ENCODE data around the gene CASP10. TPM values are rescaled to one million over a fixed set of nuclear protein-coding genes. Genes with fewer than 3 reads are reported as not detected.
"Not testable (repeated sequence)": the region's sequence is repeated elsewhere in the genome, so short reads cannot be mapped to it uniquely, and the experiment has no call there.

Gene CASP10
- total RNA-seq, 2 donors from 2014 or later = 15.7 to 17.4 TPM

DNA sequence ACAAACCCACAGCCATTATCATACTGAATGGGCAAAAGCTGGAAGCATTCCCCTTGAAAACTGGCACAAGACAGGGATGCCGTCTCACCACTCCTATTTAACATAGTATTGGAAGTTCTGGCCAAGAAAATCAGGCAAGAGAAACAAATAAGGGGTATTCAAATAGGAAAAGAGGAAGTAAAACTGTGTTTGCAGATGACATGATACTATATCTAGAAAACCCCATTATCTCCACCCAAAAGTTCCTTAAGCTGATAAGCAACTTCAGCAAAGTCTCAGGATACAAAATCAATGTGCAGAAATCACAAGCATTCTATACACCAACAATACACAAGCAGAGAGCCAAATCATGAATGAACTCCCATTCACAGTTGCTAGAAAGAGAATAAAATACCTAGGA lies 14.4 kb upstream of the CASP10 start:
- H3K4me3 Mint-ChIP-seq; DNase-seq; ATAC-seq (replicated peaks in 1 of 2); H3K4me1 Mint-ChIP-seq (ENCODE audit: low read depth); H3K27me3 Mint-ChIP-seq (ENCODE audit: low read depth); H3K9me3 Mint-ChIP-seq: not testable (repeated sequence)
- H3K27ac Mint-ChIP-seq = peak overlapping the region; percentile 11
- peaks cover 18 to 35% of the 10 kb centered on the region in 2 donors for H3K36me3 Mint-ChIP-seq (ENCODE audit: insufficient read depth in 2 of 2)

DNA sequence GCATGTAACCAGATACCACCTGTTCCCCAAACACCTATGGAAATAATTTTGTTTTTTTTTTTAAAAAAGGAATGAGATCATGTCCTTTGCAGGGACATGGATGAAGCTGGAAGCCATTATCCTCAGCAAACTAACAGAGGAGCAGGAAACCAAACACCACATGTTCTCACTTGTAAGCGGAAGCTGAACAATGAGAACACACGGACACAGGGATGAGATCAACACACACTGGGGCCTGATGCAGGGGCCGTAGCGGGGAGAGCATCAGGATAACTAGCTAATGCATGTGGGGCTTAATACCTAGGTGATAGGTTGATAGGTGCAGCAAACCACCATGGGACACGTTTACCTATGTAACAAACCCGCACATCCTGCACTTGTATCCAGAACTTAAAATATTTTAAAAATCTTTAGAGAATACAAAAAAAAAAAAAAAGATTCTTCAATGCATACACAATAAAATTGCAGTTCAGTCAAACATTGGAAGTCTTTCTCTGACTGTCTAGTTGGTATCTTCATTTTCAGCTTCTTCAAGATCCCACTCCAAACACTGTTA lies 11.6 kb upstream of the CASP10 start:
- Mint-ChIP-seq H3K9me3 (peaks cover 4 to 9% of the 10 kb centered on the region in 2 donors), H3K27ac (peak overlapping the region; percentile 1), H3K27me3 (ENCODE audit: low read depth) (no peaks in the 10 kb centered on the region), H3K4me3 (no peak overlapping the region), H3K4me1 (ENCODE audit: low read depth) (no peaks in the 10 kb centered on the region), H3K36me3 (ENCODE audit: insufficient read depth in 2 of 2) (peaks cover 9 to 18% of the 10 kb centered on the region in 2 donors)
- no peak for DNase-seq
- peak in 1 of 2 donors; percentile 12 for ATAC-seq (replicated peaks in 1 of 2)

DNA sequence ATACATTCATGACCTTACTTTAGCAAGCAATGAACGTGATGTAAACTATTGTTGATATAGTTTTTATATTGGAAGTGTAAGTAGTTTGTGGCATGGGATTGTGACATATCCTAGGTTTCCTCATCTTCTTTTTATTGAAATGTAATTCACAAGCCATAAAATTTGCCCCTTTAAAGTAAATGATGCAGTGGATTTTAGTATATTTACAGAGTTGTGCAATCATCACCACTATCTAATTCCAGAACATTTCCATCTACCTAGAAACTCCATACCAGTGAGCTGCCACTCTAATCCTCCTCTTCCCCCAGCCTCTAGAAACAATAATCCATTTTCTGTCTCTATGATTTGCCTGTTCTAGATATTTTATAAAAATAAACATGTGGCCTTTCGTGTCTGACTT lies 10.7 kb upstream of the CASP10 start:
- DNase-seq = no peak
- Mint-ChIP-seq H3K27me3 (ENCODE audit: low read depth) (no peaks in the 10 kb centered on the region), H3K9me3 (peaks cover 4 to 9% of the 10 kb centered on the region in 2 donors), H3K27ac (peak overlapping the region; percentile 64), H3K4me1 (ENCODE audit: low read depth) (peaks cover 3% of the 10 kb centered on the region), H3K36me3 (ENCODE audit: insufficient read depth in 2 of 2) (peaks cover 3 to 10% of the 10 kb centered on the region in 2 donors), H3K4me3 (no peak overlapping the region)
- ATAC-seq (replicated peaks in 1 of 2) = no peak

DNA sequence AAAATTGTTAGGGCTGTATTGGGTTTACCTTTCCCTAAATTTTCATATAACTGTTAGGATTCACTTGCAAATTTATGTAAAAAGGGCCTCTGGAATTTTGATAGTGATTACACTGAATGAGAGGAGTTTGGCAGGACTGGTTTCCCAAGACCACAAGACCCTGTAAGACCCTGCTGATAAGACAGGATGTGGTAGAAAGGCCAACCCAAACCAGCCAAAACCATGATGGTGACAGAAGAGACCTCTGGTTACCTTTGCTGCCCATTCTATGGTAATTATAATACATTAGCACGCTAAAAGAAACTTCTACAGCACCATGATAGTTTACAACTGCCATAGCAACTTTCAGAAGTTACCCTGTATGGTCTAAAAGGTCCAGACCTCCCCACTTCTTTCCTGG lies 8.3 kb upstream of the CASP10 start:
- DNase-seq = no peak
- Mint-ChIP-seq H3K9me3 (peaks cover 0 to under 1% of the 10 kb centered on the region in 2 donors), H3K4me3 (no peak overlapping the region), H3K36me3 (ENCODE audit: insufficient read depth in 2 of 2) (no peaks in the 10 kb centered on the region), H3K27ac (peak overlapping the region; percentile 87), H3K4me1 (ENCODE audit: low read depth) (peaks cover 5% of the 10 kb centered on the region), H3K27me3 (ENCODE audit: low read depth) (no peaks in the 10 kb centered on the region)
- no peak for ATAC-seq (replicated peaks in 1 of 2)

DNA sequence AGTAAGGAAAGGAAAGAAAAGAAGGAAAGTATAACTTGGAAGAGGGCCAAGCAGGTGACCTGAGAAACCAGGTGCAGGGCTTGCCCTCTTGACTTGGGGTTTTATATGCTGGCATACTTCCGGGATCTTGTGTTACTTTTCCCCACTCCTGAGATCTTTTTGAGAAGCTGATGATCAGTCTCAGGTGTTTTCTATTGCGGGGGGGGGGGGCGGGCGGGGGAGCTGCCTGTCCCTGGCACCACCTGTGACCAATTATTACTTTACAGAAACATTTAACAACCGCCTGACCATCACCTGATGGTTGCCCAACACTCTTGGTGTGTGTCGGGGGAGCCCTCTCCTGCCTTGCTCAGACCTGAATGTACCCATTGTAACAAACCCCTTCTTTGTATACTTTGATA lies 6.9 kb upstream of the CASP10 start:
- ATAC-seq (replicated peaks in 1 of 2) (no peak), DNase-seq (no peak)
- H3K4me3 Mint-ChIP-seq = no peak overlapping the region
- H3K4me1 Mint-ChIP-seq (ENCODE audit: low read depth) = peaks cover 10% of the 10 kb centered on the region
- no peaks in the 10 kb centered on the region for H3K36me3 Mint-ChIP-seq (ENCODE audit: insufficient read depth in 2 of 2)
- H3K27me3 Mint-ChIP-seq (ENCODE audit: low read depth) = no peaks in the 10 kb centered on the region
- peak overlapping the region; percentile 51 for H3K27ac Mint-ChIP-seq
- H3K9me3 Mint-ChIP-seq = no peaks in the 10 kb centered on the region

GRCh38 chr2:201180010-201180409 lies 2.9 kb upstream of the CASP10 start:
- Mint-ChIP-seq H3K9me3 (no peaks in the 10 kb centered on the region), H3K4me3 (no peak overlapping the region), H3K36me3 (ENCODE audit: insufficient read depth in 2 of 2) (peaks cover 3 to 4% of the 10 kb centered on the region in 2 donors), H3K27me3 (ENCODE audit: low read depth) (no peaks in the 10 kb centered on the region), H3K4me1 (ENCODE audit: low read depth) (peaks cover 42% of the 10 kb centered on the region), H3K27ac (peak overlapping the region; percentile 7)
- ATAC-seq (replicated peaks in 1 of 2) (peak; percentile 35 to 36), DNase-seq (no peak)

DNA sequence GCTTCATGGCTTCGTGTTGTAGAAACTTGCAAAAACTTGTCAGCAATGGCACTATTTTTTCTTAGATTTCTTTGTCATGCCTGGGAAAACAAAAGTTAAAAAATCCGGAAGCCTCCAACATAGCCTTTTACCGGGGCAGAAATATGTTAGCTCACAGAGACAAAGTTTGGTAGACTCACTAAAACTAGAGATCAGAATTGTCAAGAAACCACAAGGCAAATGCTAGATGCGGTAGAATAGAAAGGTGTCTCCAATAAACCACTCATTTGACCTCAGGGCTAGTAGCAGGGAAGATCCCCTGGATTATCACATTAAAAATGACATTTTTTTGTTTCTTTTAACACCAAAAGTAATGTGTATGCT lies 405 bp downstream of the CASP10 start:
- no peak for ATAC-seq (replicated peaks in 1 of 2)
- H3K36me3 Mint-ChIP-seq (ENCODE audit: insufficient read depth in 2 of 2) = peaks cover 8 to 11% of the 10 kb centered on the region in 2 donors
- H3K4me1 Mint-ChIP-seq (ENCODE audit: low read depth) = peaks cover 69% of the 10 kb centered on the region
- no peak for DNase-seq
- H3K27ac Mint-ChIP-seq = peak overlapping the region; percentile 97
- no peaks in the 10 kb centered on the region for H3K27me3 Mint-ChIP-seq (ENCODE audit: low read depth)
- H3K4me3 Mint-ChIP-seq = peak overlapping the region; percentile 91 to 97
- H3K9me3 Mint-ChIP-seq = no peaks in the 10 kb centered on the region

GRCh38 chr2:201183835-201184234 lies 894 bp downstream of the CASP10 start:
- H3K4me3 Mint-ChIP-seq = peak overlapping the region; percentile 91 to 97
- peak; percentile 11 to 29 for ATAC-seq (replicated peaks in 1 of 2)
- H3K36me3 Mint-ChIP-seq (ENCODE audit: insufficient read depth in 2 of 2) = peaks cover 8 to 15% of the 10 kb centered on the region in 2 donors
- not testable (repeated sequence) for H3K9me3 Mint-ChIP-seq; DNase-seq; H3K27me3 Mint-ChIP-seq (ENCODE audit: low read depth)
- peaks cover 72% of the 10 kb centered on the region for H3K4me1 Mint-ChIP-seq (ENCODE audit: low read depth)
- peak overlapping the region; percentile 93 for H3K27ac Mint-ChIP-seq

DNA sequence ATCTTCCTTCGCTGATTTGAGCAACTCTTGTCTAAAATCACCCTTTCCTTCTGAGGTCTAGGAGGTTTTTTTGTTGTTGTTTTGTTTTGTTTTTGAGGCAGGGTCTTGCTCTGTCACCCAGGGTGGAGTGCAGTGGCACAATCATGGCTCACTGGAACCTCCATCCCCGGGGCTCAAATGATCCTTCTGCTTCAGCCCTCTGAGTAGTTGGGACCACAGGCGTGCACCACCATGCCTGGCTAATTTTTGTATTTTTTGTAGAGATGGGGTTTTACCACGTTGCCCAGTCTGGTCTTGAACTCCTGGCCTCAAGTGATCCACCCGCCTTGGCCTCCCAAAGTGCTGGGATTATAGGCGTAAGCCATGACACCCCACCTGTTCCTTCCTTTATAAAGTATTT lies 1.3 kb downstream of the CASP10 start:
- H3K4me3 Mint-ChIP-seq = peak overlapping the region; percentile 91 to 97
- H3K4me1 Mint-ChIP-seq (ENCODE audit: low read depth) = peaks cover 72% of the 10 kb centered on the region
- DNase-seq; H3K9me3 Mint-ChIP-seq; H3K27me3 Mint-ChIP-seq (ENCODE audit: low read depth): not testable (repeated sequence)
- H3K36me3 Mint-ChIP-seq (ENCODE audit: insufficient read depth in 2 of 2) = peaks cover 8 to 16% of the 10 kb centered on the region in 2 donors
- peak overlapping the region; percentile 93 for H3K27ac Mint-ChIP-seq
- peak in 1 of 2 donors; percentile 18 for ATAC-seq (replicated peaks in 1 of 2)

- no peak for DNase-seq
- H3K27ac Mint-ChIP-seq = peak overlapping the region; percentile 93
- H3K27me3 Mint-ChIP-seq (ENCODE audit: low read depth) = no peaks in the 10 kb centered on the region
- ATAC-seq (replicated peaks in 1 of 2) = no peak
- peaks cover 67% of the 10 kb centered on the region for H3K4me1 Mint-ChIP-seq (ENCODE audit: low read depth)
- peak overlapping the region; percentile 91 to 97 for H3K4me3 Mint-ChIP-seq
- no peaks in the 10 kb centered on the region for H3K9me3 Mint-ChIP-seq
- H3K36me3 Mint-ChIP-seq (ENCODE audit: insufficient read depth in 2 of 2) = peaks cover 11 to 17% of the 10 kb centered on the region in 2 donors
Observed at GRCh38 chr2:201185863-201186262, 2.9 kb downstream of the CASP10 start.

DNA sequence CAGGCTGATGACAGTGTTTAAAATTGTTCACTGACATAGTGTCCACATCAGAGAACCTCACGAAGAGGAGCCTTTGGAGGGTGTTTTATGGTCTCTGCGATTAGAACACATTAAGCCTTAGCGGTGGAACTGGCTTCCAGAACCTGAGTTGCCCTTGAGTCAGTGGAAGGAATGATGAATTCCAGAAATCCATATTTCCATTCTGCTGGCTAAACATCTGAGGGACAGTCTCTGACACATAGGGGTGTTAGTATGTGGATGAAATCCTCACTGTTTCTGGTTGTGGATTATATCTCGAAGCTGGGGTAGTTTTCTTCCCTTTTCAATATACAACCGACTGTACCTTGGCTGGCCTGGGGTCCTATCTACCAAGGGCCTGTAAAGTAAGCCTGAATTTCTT lies 4.0 kb downstream of the CASP10 start:
- H3K4me3 Mint-ChIP-seq = peak overlapping the region; percentile 31 to 46
- no peak for ATAC-seq (replicated peaks in 1 of 2)

GRCh38 chr2:201188449-201188848 lies 5.5 kb downstream of the CASP10 start:
- H3K36me3 Mint-ChIP-seq (ENCODE audit: insufficient read depth in 2 of 2) = peaks cover 12 to 23% of the 10 kb centered on the region in 2 donors
- H3K4me1 Mint-ChIP-seq (ENCODE audit: low read depth) = peaks cover 69% of the 10 kb centered on the region
- H3K27ac Mint-ChIP-seq = no peak overlapping the region
- no peak for ATAC-seq (replicated peaks in 1 of 2)
- DNase-seq = no peak
- H3K4me3 Mint-ChIP-seq = no peak overlapping the region
- H3K27me3 Mint-ChIP-seq (ENCODE audit: low read depth) = no peaks in the 10 kb centered on the region
- no peaks in the 10 kb centered on the region for H3K9me3 Mint-ChIP-seq

More for the DNA sequence above, 4.0 kb downstream of the CASP10 start:
- Mint-ChIP-seq H3K36me3 (ENCODE audit: insufficient read depth in 2 of 2) (peaks cover 11 to 17% of the 10 kb centered on the region in 2 donors), H3K9me3 (no peaks in the 10 kb centered on the region), H3K27me3 (ENCODE audit: low read depth) (no peaks in the 10 kb centered on the region), H3K27ac (peak overlapping the region; percentile 8), H3K4me1 (ENCODE audit: low read depth) (peaks cover 71% of the 10 kb centered on the region)
- no peak for DNase-seq

DNA sequence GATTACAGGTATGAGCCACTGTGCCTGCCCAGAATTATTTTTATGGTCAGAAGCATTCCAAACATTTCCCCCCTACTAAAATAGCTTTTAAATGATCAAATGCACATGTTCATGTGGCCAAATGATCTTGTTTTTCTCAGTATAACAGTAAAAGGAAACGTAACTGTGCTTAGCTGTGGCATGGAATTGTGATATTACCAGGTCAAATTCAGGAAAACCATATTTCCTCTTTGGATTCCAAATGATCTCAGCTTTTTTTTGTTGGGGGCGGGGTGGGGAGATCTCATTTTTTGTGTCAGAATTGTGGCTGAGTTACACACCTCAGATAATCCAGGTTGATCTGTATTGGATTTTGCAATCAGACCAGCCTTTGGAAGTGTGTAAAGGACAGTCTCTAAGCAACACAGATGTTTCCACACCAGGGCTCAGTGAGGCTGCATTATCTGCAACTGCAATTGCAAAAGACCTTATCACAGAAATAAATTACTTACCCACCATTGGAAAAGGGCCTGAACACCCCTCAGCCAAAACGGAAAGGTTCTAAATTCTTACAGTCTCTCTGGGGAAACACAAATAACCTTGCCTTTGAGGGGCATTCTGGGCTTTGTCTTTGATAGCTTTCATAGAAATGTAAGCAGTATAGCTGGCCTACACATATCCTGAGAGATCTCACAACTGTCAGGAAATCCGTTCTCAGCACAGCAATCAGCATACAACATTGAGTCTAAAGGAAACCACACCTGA lies 8.4 kb downstream of the CASP10 start:
- ATAC-seq (replicated peaks in 1 of 2) (peak; percentile 39 to 66), DNase-seq (no peak)
- Mint-ChIP-seq H3K27ac (peak overlapping the region; percentile 34), H3K9me3 (no peaks in the 10 kb centered on the region), H3K27me3 (ENCODE audit: low read depth) (no peaks in the 10 kb centered on the region), H3K4me1 (ENCODE audit: low read depth) (peaks cover 70% of the 10 kb centered on the region), H3K4me3 (peak overlapping the region in 1 of 2 donors; percentile 57), H3K36me3 (ENCODE audit: insufficient read depth in 2 of 2) (peaks cover 15 to 40% of the 10 kb centered on the region in 2 donors)

Data from activated T-cell treated with anti-CD3 and anti-CD28 coated beads, Interleukin-2, amount 50 U/mL, for 72 hours (primary cell).